ENCODE results near the gene HOXD3. TPM values are rescaled to one million over a fixed set of nuclear protein-coding genes. Genes with fewer than 3 reads are reported as not detected.

The HOXD3 gene
- total RNA-seq, 1 experiment from 2014 or later, result not detected

DNA sequence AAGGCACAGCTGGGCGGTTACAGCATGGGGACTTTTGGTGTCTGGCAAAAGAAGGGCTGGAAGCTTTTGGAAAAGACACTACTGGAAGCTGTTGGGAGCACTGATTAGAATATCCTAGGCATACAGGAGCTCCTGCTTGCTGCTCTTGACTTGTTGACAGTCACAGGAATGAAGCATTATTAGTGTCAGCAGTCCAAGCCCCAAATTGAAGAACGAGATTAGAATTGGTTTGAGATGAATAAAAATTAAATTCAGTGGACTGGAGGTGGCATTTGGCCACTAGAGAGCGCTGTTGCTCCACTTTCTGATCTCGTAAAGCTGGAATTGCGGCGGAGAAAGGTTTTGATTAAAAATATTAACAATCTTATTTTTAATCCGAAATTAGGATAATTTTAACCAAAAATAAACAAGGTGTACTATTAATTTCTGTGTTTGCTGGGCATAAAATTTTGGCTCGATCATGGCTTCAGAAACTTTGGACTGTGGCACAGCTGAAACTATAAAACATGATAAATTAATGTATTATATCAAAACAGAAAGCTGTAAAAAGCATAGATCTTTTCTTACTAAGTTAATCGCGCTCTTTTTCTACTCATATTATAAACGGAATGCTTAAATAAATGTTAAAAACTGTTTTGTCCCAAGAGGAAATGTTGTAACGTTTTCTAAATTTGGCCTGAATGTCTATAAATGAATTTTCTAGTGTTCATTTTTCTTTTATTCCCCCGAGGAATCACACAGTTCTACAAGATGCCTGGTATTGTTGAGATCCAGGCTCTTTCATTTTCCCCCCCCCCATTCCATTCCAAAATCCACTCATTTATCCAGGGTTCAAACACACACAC is 30.0 kb upstream of the HOXD3 start:
- no peak overlapping the region for H3K4me3 Mint-ChIP-seq
- DNase-seq, result peak; percentile 31
- Histone ChIP-seq H3K79me2 (ENCODE audit: insufficient read depth, low read length) (no peaks in the 10 kb centered on the region), H3K9me3 (ENCODE audit: control insufficient read depth, low read depth, low read length) (no peaks in the 10 kb centered on the region), H3K4me2 (ENCODE audit: insufficient read depth, insufficient read length, low read length) (no peak overlapping the region), H3K18ac (ENCODE audit: insufficient read length, low read depth, low read length) (no peak overlapping the region), H4K20me1 (ENCODE audit: control insufficient read depth, insufficient read depth, insufficient read length) (no peaks in the 10 kb centered on the region), H2BK20ac (ENCODE audit: low read depth, low read length, poor library complexity, severe bottlenecking) (no peak overlapping the region), H3K4ac (ENCODE audit: low read depth, low read length) (no peak overlapping the region), H3K56ac (ENCODE audit: insufficient read length, low read depth, low read length) (no peak overlapping the region), H3K27me3 (ENCODE audit: insufficient read depth, low read length) (peaks cover 89% of the 10 kb centered on the region), H2BK15ac (ENCODE audit: low read depth, low read length) (no peak overlapping the region), H3K23ac (ENCODE audit: insufficient read length, low read depth, low read length) (no peak overlapping the region), H2BK12ac (ENCODE audit: insufficient read length, low read depth, low read length) (no peak overlapping the region), H3K9ac (ENCODE audit: extremely low read depth, insufficient read length, low read length) (no peak overlapping the region), H4K91ac (ENCODE audit: insufficient read length, low read depth, low read length) (no peak overlapping the region), H2BK120ac (ENCODE audit: low read depth, low read length, poor library complexity, severe bottlenecking) (no peak overlapping the region), H4K5ac (ENCODE audit: insufficient read length, low read depth, low read length) (no peak overlapping the region), H2AFZ (ENCODE audit: low read length) (no peak overlapping the region), H3K4me1 (ENCODE audit: insufficient read depth, low read length) (no peaks in the 10 kb centered on the region), H3T11ph (ENCODE audit: low read length) (no peak overlapping the region), H2AK5ac (ENCODE audit: insufficient read length, low read length) (no peak overlapping the region), H4K8ac (replicated peaks; ENCODE audit: insufficient read length, low read depth, low read length) (no peak overlapping the region), H3K79me1 (ENCODE audit: insufficient read depth, low read depth, low read length, poor library complexity, severe bottlenecking) (no peaks in the 10 kb centered on the region), H3K14ac (ENCODE audit: insufficient read depth, low read length) (no peak overlapping the region), H3K27ac (ENCODE audit: insufficient read length, low read depth, low read length) (no peak overlapping the region), H3K23me2 (ENCODE audit: insufficient read length, low read depth, low read length, poor library complexity, severe bottlenecking) (no peaks in the 10 kb centered on the region), H2BK5ac (ENCODE audit: insufficient read length, low read length) (no peak overlapping the region)
- WGBS (ENCODE audit: extremely low coverage, insufficient read length, low lambda C conversion rate), result no CpG with 5 or more reads among the region's 13 CpGs
- H3K36me3 Mint-ChIP-seq (ENCODE audit: insufficient read depth in 1 of 3, low read depth in 3 of 3), result no peaks in the 10 kb centered on the region; a peak in 2 of 7 replicates
- TF ChIP-seq, protein P1, sequence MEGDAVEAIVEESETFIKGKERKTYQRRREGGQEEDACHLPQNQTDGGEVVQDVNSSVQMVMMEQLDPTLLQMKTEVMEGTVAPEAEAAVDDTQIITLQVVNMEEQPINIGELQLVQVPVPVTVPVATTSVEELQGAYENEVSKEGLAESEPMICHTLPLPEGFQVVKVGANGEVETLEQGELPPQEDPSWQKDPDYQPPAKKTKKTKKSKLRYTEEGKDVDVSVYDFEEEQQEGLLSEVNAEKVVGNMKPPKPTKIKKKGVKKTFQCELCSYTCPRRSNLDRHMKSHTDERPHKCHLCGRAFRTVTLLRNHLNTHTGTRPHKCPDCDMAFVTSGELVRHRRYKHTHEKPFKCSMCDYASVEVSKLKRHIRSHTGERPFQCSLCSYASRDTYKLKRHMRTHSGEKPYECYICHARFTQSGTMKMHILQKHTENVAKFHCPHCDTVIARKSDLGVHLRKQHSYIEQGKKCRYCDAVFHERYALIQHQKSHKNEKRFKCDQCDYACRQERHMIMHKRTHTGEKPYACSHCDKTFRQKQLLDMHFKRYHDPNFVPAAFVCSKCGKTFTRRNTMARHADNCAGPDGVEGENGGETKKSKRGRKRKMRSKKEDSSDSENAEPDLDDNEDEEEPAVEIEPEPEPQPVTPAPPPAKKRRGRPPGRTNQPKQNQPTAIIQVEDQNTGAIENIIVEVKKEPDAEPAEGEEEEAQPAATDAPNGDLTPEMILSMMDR (conservative IDR thresholded peaks at IDR 0.05), result peak; percentile 92
- H3K27ac Mint-ChIP-seq, result no peak overlapping the region
- peaks cover 12 to 22% of the 10 kb centered on the region in 2 experiments for H3K4me1 Mint-ChIP-seq
- H3K27me3 Mint-ChIP-seq (ENCODE audit: low read depth), result peaks cover 97% of the 10 kb centered on the region
- peaks cover 0 to 13% of the 10 kb centered on the region in 2 experiments; a peak in 4 of 5 replicates for H3K9me3 Mint-ChIP-seq

Data from H9 (cell line).